Thymus (tissue), 11 donors: ENCODE results near the gene DNM3. TPM values are rescaled to one million over a fixed set of nuclear protein-coding genes. Genes with fewer than 3 reads are reported as not detected.

Experiments
- DNase-seq, 9 donors: peaks; one replicate each; pipeline ENCODE4 v3.0.0-alpha.2; 2013; ENCODE audit warnings: low spot score in 9 of 9, low read depth in 6 of 9, missing footprints in 1 of 9
- H3K27ac ChIP-seq, 2 donors: one replicate each; pipeline ENCODE4 v1.5.1; 2013; ENCODE audit warnings: control low read depth in 1 of 2, low read depth in 1 of 2, low read length in 1 of 2, mild to moderate bottlenecking in 1 of 2, moderate library complexity in 1 of 2
- H3K27me3 ChIP-seq, 2 donors: one replicate each; pipeline ENCODE4 v1.5.1; 2013; ENCODE audit warnings: low read length in 1 of 2; ENCODE audit not compliant: control insufficient read depth in 2 of 2, insufficient read depth in 1 of 2
- H3K36me3 ChIP-seq, 2 donors: one replicate each; pipeline ENCODE4 v1.5.1; 2013; ENCODE audit warnings: low read length in 1 of 2, mild to moderate bottlenecking in 1 of 2, moderate library complexity in 1 of 2; ENCODE audit not compliant: control insufficient read depth in 2 of 2, insufficient read depth in 2 of 2
- H3K4me1 ChIP-seq, 2 donors: one replicate each; pipeline ENCODE4 v1.5.1; 2013; ENCODE audit warnings: low read length in 2 of 2; ENCODE audit not compliant: control insufficient read depth in 2 of 2, insufficient read depth in 2 of 2
- H3K4me3 ChIP-seq, 2 donors: one replicate each; pipeline ENCODE4 v1.5.1; 2013; ENCODE audit warnings: low read length in 2 of 2, control low read depth in 1 of 2, mild to moderate bottlenecking in 1 of 2
- H3K9me3 ChIP-seq, 2 donors: one replicate each; pipeline ENCODE4 v1.5.1; 2013; ENCODE audit warnings: low read length in 1 of 2, mild to moderate bottlenecking in 1 of 2; ENCODE audit not compliant: control insufficient read depth in 2 of 2, insufficient read depth in 1 of 2
- WGBS: extraction: QIAGEN DNeasy Blood & Tissue Kit; methylation state at CpG from one replicate; pipeline ENCODE4 v1.1.7; 2013; 5-methylcytosine and 5-hydroxymethylcytosine counted together
- polyA plus RNA-seq: library from polyadenylated mRNA; stranded (reverse); fragments of 200-250 nt; gene quantifications from one replicate; pipeline ENCODE4 v1.2.3, GENCODE V29; 2013
- total RNA-seq: library from RNA; stranded (reverse); fragments of 120-200 nt; gene quantifications from one replicate; pipeline ENCODE4 v1.2.4, GENCODE V29; 2013
- donor health status: healthy.

Gene DNM3
- total and polyA plus RNA-seq, 2 donors, result 1.9 to 2.2 TPM

DNA sequence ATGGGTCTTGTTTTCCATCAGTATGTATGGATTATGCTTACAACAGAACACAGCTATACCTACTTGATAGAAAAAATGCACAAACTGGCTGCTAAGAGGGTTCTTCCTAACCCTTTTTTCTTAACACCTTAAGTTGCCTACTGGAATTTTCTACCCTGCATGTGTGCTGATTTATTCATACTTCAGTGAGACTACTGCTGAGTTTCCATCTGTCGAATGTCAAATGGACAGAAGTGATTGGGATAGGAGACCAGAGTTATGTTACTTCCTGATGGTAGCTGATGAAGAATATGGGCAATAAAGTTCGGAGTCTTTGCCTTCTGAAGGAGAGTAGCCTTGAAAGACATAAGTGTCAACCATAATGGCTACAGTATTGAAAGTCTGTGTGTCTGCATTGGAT is 6.5 kb upstream of the DNM3 start:
- no peaks in the 10 kb centered on the region for H3K27me3 ChIP-seq
- 98% methylated on average over 2 of the region's 2 CpGs for WGBS

DNA sequence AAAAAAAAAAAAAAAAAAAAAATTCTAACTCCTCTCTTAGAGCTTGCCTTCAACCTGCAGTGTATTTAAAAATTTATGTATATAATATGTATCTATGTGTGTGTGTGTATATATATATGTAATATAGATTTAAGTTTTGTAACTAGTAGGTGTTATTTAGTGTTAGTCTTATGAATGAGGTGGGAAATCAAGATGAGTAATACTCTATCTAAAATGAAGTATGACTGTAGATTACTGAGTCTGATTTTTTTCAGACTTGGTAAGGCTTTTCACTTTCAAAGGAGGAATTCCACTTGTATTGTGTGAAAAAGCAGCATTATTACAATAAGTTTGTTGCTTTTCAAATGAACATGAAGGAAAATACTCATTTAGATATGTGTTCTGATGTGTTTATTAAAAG is 5.4 kb upstream of the DNM3 start:
- Histone ChIP-seq H3K4me1 (peaks cover 0 to 3% of the 10 kb centered on the region in 2 donors), H3K36me3 (no peaks in the 10 kb centered on the region), H3K4me3 (no peak overlapping the region)

More for the DNA sequence above, 6.5 kb upstream of the DNM3 start:
- no peaks in the 10 kb centered on the region for H3K4me1 ChIP-seq
- H3K9me3 ChIP-seq, result no peaks in the 10 kb centered on the region
- DNase-seq, result no peak
- H3K36me3 ChIP-seq, result no peaks in the 10 kb centered on the region
- H3K27ac ChIP-seq, result no peak overlapping the region
- no peak overlapping the region for H3K4me3 ChIP-seq

DNA sequence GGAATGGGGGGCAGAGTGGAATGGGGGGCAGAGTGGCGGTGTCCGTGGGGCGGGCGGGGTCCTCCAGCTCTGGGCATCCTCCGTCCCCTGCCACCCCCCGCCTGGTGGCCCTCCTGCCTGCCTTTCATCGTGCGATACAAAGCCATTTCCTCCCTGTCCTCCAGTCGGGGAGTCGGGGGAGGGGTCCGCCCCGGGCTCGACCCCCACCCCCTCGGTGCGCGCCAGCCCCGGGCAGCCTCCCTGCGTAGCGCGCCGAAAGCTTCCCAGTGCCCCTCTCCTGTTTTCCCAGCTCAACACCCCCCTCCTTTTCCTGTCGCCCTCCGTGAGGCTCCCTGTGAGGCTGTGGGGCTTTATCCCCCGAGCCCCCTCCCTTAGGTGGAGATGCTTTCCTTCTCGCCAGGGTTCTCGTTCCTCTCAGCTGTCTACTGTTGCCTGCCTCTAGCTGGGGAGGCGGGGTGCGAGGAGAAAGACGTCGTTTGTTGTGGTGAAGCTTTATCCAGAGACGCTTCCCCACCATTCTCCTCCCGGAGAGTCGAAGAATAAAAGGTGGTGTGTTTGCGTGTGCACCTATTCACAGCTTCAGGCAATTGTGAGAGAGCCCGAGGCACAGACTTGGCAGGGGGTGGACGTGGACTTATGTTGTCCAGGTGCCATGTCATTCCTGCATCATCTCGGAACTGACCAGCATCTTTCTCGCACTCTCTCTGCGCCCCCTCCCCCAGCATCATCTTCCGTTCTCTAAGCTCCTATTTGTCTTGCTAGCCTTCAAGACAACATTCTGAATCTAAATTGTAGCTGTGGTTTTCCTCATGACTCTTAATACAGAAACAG is 848 bp downstream of the DNM3 start:
- Histone ChIP-seq H3K4me3 (peak overlapping the region; percentile 63 to 67), H3K36me3 (no peaks in the 10 kb centered on the region), H3K27ac (no peak overlapping the region), H3K4me1 (peaks cover 0 to 13% of the 10 kb centered on the region in 2 donors), H3K9me3 (peaks cover 0 to 6% of the 10 kb centered on the region in 2 donors), H3K27me3 (peaks cover 0 to 18% of the 10 kb centered on the region in 2 donors)
- WGBS, result 2% methylated on average over 40 of the region's 40 CpGs
- DNase-seq, result peak in 7 of 9 donors; percentile 6 to 60 (median 27)

More for the DNA sequence above, 5.4 kb upstream of the DNM3 start:
- H3K9me3 ChIP-seq, result peaks cover 0 to 4% of the 10 kb centered on the region in 2 donors
- no peak overlapping the region for H3K27ac ChIP-seq
- no peak for DNase-seq
- H3K27me3 ChIP-seq, result peaks cover 0 to 3% of the 10 kb centered on the region in 2 donors

DNA sequence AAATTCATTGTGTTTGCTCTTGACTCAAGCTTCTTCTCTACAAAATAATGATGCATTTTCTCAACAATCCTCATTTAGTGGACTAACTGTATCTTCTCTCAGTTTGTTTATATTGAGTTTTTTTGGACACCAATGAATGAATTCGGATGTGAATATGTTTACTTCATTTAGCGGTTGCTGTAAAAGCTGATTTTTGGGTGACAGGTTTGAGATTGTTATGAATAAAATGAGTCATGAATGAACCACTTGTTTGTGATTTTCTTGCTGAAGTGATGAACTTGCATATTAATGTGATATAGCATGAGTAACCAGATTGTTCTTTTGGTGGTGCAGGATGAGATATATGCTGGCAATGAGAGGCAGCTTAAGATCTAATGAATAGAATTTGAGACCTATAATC is 3.1 kb downstream of the DNM3 start:
- Histone ChIP-seq H3K27me3 (peaks cover 0 to 18% of the 10 kb centered on the region in 2 donors), H3K27ac (no peak overlapping the region), H3K36me3 (no peaks in the 10 kb centered on the region), H3K4me1 (peaks cover 0 to 13% of the 10 kb centered on the region in 2 donors), H3K4me3 (no peak overlapping the region), H3K9me3 (peaks cover 0 to 6% of the 10 kb centered on the region in 2 donors)
- WGBS, result 99% methylated on average over 2 of the region's 2 CpGs
- no peak for DNase-seq

DNA sequence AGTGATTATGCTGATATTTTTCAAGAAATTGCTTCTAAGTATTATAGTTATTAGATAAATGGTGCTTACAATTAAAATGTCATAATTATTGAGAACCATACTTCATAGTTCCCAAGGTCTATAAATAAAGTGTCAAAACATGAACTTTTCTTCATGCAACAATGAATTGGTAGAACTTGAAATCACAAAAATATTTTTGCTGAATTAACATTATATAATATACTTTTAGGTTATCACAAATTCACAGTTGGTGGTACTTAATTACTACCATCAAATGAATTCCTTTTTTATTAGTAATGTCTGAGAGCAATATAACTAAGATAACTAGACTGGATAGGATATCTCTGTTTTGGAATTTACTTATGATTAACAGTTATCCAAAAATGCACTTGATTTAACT is 4.7 kb downstream of the DNM3 start:
- Histone ChIP-seq H3K9me3 (peaks cover 0 to 2% of the 10 kb centered on the region in 2 donors), H3K4me1 (peaks cover 0 to 9% of the 10 kb centered on the region in 2 donors), H3K4me3 (no peak overlapping the region), H3K27me3 (peaks cover 0 to 14% of the 10 kb centered on the region in 2 donors), H3K36me3 (no peaks in the 10 kb centered on the region), H3K27ac (no peak overlapping the region)
- no peak for DNase-seq

DNA sequence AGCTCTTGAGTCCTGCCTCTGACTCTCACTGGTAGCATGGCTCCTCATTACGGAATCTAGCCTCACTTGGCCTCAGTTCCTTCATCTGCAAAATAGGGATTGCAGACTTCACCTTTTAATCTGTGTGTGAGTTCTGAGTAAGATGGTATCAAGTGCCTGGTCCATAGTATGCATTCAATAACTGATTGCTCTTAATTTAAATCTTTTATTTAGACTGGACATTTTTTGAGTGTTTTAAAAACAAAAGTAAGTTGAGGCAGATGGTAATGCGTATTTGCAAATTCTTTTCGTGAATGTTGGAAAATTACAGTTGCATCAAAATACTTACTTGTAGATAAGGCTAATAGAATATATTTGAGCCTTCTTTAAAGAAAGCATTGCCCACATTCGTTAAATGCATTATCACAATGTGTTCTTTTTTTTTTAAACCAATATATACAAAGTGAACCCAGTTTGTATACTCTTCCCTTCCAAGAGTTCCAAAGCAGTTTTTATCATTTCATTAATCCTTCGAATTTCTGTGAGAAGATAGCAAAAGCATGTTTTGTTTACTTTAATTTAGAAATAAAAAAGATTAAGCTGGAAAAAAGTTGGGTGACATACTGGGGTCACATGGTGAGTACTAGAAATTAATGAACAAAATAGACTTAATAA is 8.1 kb downstream of the DNM3 start:
- no peak overlapping the region for H3K27ac ChIP-seq
- H3K9me3 ChIP-seq, result no peaks in the 10 kb centered on the region
- no peaks in the 10 kb centered on the region for H3K36me3 ChIP-seq
- H3K4me1 ChIP-seq, result no peaks in the 10 kb centered on the region
- WGBS, result 77% methylated on average over 5 of the region's 5 CpGs
- no peaks in the 10 kb centered on the region for H3K27me3 ChIP-seq
- no peak for DNase-seq
- no peak overlapping the region for H3K4me3 ChIP-seq

DNA sequence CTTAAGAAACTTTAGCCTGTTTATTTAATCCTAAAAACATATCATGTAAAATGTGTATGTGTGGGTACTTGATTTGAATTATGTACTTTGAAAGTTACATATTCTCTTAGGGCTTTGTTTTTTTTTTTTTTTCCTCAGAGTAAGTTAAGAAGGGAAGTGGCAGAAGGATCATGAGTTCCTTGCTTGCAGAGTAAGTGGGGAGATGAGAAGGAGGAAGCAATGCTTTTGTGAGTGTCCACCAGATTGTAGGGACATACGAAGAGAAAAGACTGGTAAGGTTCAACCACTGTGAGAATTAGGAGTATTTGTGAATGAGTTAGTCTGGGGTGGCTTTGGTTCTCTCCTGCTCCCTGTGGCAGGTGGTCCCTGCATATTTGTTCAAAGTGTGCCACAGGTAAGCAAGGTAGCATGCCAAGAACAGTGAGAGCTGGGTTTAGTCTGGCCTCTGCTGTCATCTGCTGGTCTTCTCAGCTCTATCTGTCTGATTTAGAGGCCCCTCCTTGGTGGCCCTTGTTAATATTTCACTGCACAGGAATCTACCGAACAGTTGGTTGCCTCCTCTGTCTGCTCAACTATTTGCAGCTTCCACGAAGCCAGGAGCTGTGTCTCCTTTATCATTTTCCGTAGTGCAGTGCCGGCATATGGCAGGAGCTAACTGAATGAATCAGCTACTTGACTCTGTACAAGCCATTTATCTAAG is 9.5 kb downstream of the DNM3 start:
- H3K27me3 ChIP-seq, result no peaks in the 10 kb centered on the region
- 70% methylated on average over 5 of the region's 5 CpGs for WGBS
- H3K27ac ChIP-seq, result no peak overlapping the region
- DNase-seq, result no peak
- H3K4me3 ChIP-seq, result no peak overlapping the region
- H3K4me1 ChIP-seq, result no peaks in the 10 kb centered on the region
- no peaks in the 10 kb centered on the region for H3K9me3 ChIP-seq
- no peaks in the 10 kb centered on the region for H3K36me3 ChIP-seq

DNA sequence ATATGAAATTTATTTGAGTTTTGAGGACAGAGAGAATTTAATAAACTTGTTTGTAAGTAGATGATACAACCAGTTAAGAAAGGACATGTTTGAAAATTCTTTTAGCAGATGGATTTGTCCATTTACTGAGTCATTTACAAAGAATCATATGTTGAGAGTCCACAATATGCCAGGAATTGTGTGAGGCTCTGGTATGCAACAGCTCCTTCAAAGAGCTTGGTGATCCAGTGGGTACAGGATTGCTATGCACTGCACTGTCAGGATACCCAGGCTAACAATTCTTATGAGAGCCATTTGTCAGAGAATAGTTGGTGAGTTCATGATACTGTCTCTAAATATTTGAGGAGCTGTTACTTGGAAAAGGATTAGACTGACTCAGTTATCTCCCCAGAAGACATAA is 11.0 kb downstream of the DNM3 start:
- H3K27ac ChIP-seq, result no peak overlapping the region

DNA sequence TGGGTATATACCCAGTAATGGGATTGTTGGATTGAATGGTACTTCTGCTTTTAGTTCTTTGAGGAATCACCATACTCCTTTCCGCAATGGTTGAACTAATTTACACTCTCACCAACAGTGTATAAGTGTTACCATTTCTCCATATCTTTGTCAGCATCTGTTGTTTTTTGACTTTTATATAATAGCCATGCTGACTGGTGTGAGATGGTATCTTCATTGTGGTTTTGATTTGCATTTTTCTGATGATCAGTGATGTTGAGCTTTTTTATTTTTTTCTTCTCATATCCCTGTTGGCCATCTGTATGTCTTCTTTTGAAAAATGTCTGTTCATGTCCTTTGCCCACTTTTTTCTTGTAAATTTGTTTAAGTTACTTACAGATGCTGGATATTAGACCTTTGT is 14.1 kb downstream of the DNM3 start:
- Histone ChIP-seq H3K36me3 (no peaks in the 10 kb centered on the region), H3K4me3 (no peak overlapping the region), H3K4me1 (no peaks in the 10 kb centered on the region), H3K27me3 (no peaks in the 10 kb centered on the region), H3K27ac (no peak overlapping the region), H3K9me3 (no peaks in the 10 kb centered on the region)
- no peak for DNase-seq
- 96% methylated on average over 1 of the region's 1 CpG for WGBS

More for the DNA sequence above, 11.0 kb downstream of the DNM3 start:
- Histone ChIP-seq H3K4me1 (no peaks in the 10 kb centered on the region), H3K9me3 (no peaks in the 10 kb centered on the region), H3K27me3 (no peaks in the 10 kb centered on the region), H3K36me3 (no peaks in the 10 kb centered on the region), H3K4me3 (no peak overlapping the region)
- no peak for DNase-seq
